Measurements from ENCODE around the gene TANC1.

- TF ChIP-seq POLR2AphosphoS5 (IDR thresholded peaks at IDR 0.05; ENCODE audit: low read depth, low read length) = no peak
- TF ChIP-seq TAF1 (IDR thresholded peaks at IDR 0.05; ENCODE audit: borderline replicate concordance, insufficient read depth, low read length) = no peak
- no peak for TF ChIP-seq SIN3A (IDR thresholded peaks at IDR 0.05; ENCODE audit: borderline replicate concordance, insufficient read depth, low read length)
- TF ChIP-seq, protein P1, sequence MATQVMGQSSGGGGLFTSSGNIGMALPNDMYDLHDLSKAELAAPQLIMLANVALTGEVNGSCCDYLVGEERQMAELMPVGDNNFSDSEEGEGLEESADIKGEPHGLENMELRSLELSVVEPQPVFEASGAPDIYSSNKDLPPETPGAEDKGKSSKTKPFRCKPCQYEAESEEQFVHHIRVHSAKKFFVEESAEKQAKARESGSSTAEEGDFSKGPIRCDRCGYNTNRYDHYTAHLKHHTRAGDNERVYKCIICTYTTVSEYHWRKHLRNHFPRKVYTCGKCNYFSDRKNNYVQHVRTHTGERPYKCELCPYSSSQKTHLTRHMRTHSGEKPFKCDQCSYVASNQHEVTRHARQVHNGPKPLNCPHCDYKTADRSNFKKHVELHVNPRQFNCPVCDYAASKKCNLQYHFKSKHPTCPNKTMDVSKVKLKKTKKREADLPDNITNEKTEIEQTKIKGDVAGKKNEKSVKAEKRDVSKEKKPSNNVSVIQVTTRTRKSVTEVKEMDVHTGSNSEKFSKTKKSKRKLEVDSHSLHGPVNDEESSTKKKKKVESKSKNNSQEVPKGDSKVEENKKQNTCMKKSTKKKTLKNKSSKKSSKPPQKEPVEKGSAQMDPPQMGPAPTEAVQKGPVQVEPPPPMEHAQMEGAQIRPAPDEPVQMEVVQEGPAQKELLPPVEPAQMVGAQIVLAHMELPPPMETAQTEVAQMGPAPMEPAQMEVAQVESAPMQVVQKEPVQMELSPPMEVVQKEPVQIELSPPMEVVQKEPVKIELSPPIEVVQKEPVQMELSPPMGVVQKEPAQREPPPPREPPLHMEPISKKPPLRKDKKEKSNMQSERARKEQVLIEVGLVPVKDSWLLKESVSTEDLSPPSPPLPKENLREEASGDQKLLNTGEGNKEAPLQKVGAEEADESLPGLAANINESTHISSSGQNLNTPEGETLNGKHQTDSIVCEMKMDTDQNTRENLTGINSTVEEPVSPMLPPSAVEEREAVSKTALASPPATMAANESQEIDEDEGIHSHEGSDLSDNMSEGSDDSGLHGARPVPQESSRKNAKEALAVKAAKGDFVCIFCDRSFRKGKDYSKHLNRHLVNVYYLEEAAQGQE (IDR thresholded peaks at IDR 0.05; ENCODE audit: insufficient read depth in 1 of 2, low read depth in 2 of 2, low read length in 2 of 2) = no peak
- TF ChIP-seq FOXP2 (optimal IDR thresholded peaks at IDR 0.05; ENCODE audit: borderline replicate concordance, extremely low read depth, extremely low read length, insufficient read depth) = no peak
These were observed 161.4 kb downstream of the TANC1 start for GRCh38 chr2:159129824-159130223.

Measured in PFSK-1 (cell line).